Pancreas (tissue), 10 donors: ENCODE measurements around the gene INO80. TPM values are rescaled to one million over a fixed set of nuclear protein-coding genes. Genes with fewer than 3 reads are reported as not detected.
A peak's percentile ranks its signal among the peaks of the same experiment; 100 is the strongest.

ENCODE experiments used
- ATAC-seq, 4 donors: fragments of 200-7000 bp; cut with Tn5 transposase; one replicate each; pipeline versions ENCODE4 v1.8.0 to v1.9.1; 2020; ENCODE audit warnings: mild to moderate bottlenecking in 4 of 4, moderate library complexity in 4 of 4
- DNase-seq, 6 donors: peaks; one replicate each; pipeline ENCODE4 v3.0.0-alpha.2; 2020
- FAIRE-seq: peaks from 2 replicates; lab custom pipeline; 2012; peaks lifted over from hg19 to GRCh38; lab: Jason Lieb, UNC
- H3K27ac ChIP-seq, 4 donors: fragments of 200-600 bp; sonication (generic); 1 replicate in 3 of 4; 2 replicates in 1 of 4; pipeline versions ENCODE4 v1.5.0 to v1.8.0; 2020
- H3K27me3 ChIP-seq, 4 donors: fragments of 200-600 bp; one replicate each; pipeline ENCODE4 v1.8.0; 2021
- H3K36me3 ChIP-seq, 3 donors: fragments of 200-600 bp; sonication (generic) in 1 of 3; one replicate each; pipeline versions ENCODE4 v1.5.0 to v1.8.0; 2020 to 2021
- H3K4me1 ChIP-seq, 3 donors: fragments of 200-600 bp; one replicate each; pipeline ENCODE4 v1.8.0; 2021
- H3K4me3 ChIP-seq, 4 donors: fragments of 200-600 bp; sonication (generic) in 2 of 4; one replicate each; pipeline versions ENCODE4 v1.5.0 to v1.8.0; 2020 to 2021
- H3K9me3 ChIP-seq, 4 donors: fragments of 200-600 bp; one replicate each; pipeline ENCODE4 v1.8.0; 2021
- CTCF ChIP-seq, 4 donors: fragments of 200-600 bp; sonication (generic) in 3 of 4; IDR thresholded peaks; one replicate each; pipeline versions ENCODE4 v1.5.0 to v1.8.0; 2021; ENCODE audit warnings: antibody characterized with exemption in 4 of 4
- WGBS, 2 donors: extraction: QIAGEN DNeasy Blood & Tissue Kit; methylation state at CpG; one replicate each; pipeline ENCODE4 v1.1.7; 2013; 5-methylcytosine and 5-hydroxymethylcytosine counted together
- intact Hi-C, 3 donors: fragments of 100-400 bp; cut with DNase I; formaldehyde crosslinking; loops; one replicate each; pipeline versions ENCODE4 v1.11.1 to v1.14.2; 2022
- polyA plus RNA-seq, 2 donors: library from polyadenylated mRNA; stranded (reverse); fragments of 200-250 nt; gene quantifications; one replicate each; pipeline ENCODE4 v1.2.3, GENCODE V29; 2013
- total RNA-seq, 6 donors: library from RNA; stranded (reverse); fragmentation: NEBNext Ultra II Directional in 4 of 6; extraction: Animal tissue kit (Norgen Biotek cat#: 25700) in 4 of 6; gene quantifications; one replicate each; pipeline versions ENCODE4 v1.2.1 to v1.2.4, GENCODE V29; 2021 to 2023
- donor health status: healthy with polysubstance abuse.
- donor health status: DM: no; HTN: no; CAD: no; lungs with moderate emphysema.
- donor health status: DM: no; HTN: no; CAD: no.
- donor health status: control.
- donor health status: control.
- donor health status: Bipolar disorder and iron deficiency.
- donor health status: DM: yes; HTN: yes; CAD: no.
- donor health status: DM: no; HTN: no; CAD: no.
- donor health status: DM: no; HTN: no; CAD: no.
- donor health status: DM: yes; HTN: yes; CAD: no.

INO80 gene
- total and polyA plus RNA-seq, 8 donors = 4.7 to 11.7 (median 7.5) TPM

DNA sequence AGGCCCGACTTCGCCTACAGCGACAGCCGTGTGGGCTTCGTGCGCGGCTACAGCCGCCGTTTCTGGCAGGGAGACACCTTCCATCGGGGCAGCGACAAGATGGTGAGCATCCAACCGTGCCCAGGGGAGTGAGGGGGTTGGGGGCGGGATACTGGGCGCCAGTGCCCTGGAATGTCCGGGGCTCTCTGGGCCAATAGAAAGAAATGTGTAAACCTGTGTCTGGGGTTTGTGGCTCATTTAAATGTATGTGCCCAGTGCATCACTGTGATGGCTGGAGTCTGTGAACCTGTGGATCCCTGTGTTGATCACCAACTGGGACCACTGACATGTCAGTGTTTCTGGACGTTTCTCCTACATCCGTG is 162.4 kb downstream of the INO80 start:
- peak overlapping the region in 2 of 4 donors; percentile 8 to 78 for H3K27ac ChIP-seq
- TF ChIP-seq CTCF (IDR thresholded peaks at IDR 0.05) = no peak
- no peaks in the 10 kb centered on the region for H3K36me3 ChIP-seq
- FAIRE-seq (no peak), DNase-seq (no peak), ATAC-seq (peak; percentile 0 to 2 (median 2))
- no peaks in the 10 kb centered on the region for H3K27me3 ChIP-seq
- peaks cover 14 to 32% (median 30%) of the 10 kb centered on the region in 3 donors for H3K4me1 ChIP-seq
- H3K4me3 ChIP-seq = peak overlapping the region; percentile 38 to 67 (median 54)
- intact Hi-C loops = no loop called here
- WGBS, 2 donors = 5 to 6% methylated on average over 17 of the region's 17 CpGs
- H3K9me3 ChIP-seq = no peaks in the 10 kb centered on the region

DNA sequence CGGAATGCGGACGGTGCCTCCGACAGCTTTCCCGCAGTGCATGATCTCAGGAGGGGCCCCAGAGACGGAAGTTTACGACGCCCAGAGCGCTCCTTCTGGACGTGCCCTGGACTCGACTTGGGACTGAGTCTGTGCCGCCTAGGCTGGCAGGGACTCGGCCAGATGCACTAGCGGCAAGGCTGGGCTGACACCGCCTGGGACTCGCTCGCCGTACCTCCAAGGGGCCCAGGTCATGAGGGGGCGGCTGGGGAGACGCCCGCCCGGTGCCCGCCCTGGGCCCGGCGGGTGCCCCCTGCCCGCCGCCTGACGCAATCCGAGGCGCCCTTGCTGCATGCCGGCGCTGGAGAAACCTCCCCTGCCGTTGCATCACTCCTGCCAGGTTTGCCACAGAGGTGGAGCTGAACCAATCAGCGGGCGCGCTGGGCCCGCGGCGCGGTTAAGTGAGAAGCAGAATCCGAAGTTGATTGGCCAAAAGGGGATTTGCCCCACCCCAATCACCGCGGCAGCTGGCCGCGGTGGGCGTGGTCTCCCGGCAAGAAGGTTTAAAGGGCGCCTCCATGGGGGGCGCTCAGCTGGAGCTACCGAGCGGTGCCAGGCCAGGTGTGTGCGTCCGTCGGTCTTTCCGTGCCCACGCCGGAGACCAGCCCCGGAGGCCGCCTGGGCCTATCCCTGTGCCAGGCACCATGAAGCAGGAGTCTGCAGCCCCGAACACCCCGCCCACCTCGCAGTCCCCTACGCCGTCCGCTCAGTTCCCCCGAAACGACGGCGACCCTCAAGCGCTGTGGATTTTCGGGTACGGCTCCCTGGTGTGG is 163.0 kb downstream of the INO80 start, which contains the start of gene CHAC1:
CHAC1 (plus strand) TSS at position 571 of the 812 bp plus-strand sequence; CDS start at position 684, 113 bp downstream.
- Histone ChIP-seq H3K4me1 (peaks cover 14 to 30% (median 30%) of the 10 kb centered on the region in 3 donors), H3K9me3 (no peaks in the 10 kb centered on the region), H3K4me3 (peak within 1 kb of the TSS; percentile 38 to 67 (median 54)), H3K27me3 (no peaks in the 10 kb centered on the region), H3K27ac (peak within 1 kb of the TSS; percentile 74 to 85 (median 78)), H3K36me3 (no peaks in the 10 kb centered on the region)
- DNase-seq (peak; percentile 95 to 98 (median 96)), FAIRE-seq (no peak), ATAC-seq (peak; percentile 86 to 92 (median 90))
- TF ChIP-seq CTCF (IDR thresholded peaks at IDR 0.05) = no peak
- whole genome bisulfite sequencing, 2 donors = 1% methylated on average over 71 to 72 of the region's 72 CpGs
- intact Hi-C loops = no loop called here

DNA sequence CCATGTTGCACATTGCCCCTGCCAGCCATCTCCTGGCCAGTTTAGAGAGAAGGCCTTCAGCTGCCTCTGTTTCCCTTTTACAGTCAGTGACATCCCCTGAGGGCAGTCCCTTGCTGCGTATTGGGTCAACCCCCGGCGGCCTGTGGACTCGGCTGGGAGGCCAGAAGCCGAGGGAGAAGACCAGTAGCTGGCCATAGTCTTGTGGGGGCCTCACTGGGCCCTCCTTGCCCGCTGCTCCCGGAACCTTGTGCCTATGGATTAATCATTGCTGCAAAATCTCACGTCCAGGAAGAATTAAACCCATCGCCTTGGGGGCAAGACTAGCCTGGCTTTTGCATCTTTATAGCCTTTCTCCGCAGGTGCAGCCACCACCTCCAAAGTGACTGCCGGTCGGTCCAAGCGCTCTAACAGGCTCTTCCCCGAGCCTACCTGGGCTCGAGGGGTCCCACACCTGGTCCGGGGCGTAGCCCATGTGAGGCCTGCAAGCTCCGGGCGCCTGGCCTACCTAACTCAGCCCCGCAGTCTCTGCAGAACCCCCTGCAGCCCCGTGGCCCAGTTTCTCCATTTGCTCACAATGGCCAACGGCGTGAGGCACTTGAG is 163.7 kb downstream of the INO80 start:
- ATAC-seq (no peak), FAIRE-seq (no peak), DNase-seq (peak in 1 of 6 donors; percentile 54)
- 28 to 34% methylated on average over 23 of the region's 23 CpGs for WGBS, 2 donors
- H3K9me3 ChIP-seq = no peaks in the 10 kb centered on the region
- no peaks in the 10 kb centered on the region for H3K27me3 ChIP-seq
- H3K27ac ChIP-seq = peak overlapping the region; percentile 74 to 85 (median 78)
- peaks cover 14 to 30% (median 23%) of the 10 kb centered on the region in 3 donors for H3K4me1 ChIP-seq
- no peaks in the 10 kb centered on the region for H3K36me3 ChIP-seq
- TF ChIP-seq CTCF (IDR thresholded peaks at IDR 0.05) = no peak
- intact Hi-C loops = no loop called here
- peak overlapping the region; percentile 38 to 67 (median 54) for H3K4me3 ChIP-seq

- Histone ChIP-seq H3K36me3 (no peaks in the 10 kb centered on the region), H3K4me1 (peaks cover 14 to 30% (median 18%) of the 10 kb centered on the region in 3 donors), H3K27ac (peak overlapping the region in 2 of 4 donors; percentile 74 to 78), H3K27me3 (no peaks in the 10 kb centered on the region), H3K9me3 (no peaks in the 10 kb centered on the region), H3K4me3 (no peak overlapping the region)
- no peak for FAIRE-seq
- 70 to 75% methylated on average over 4 of the region's 4 CpGs for WGBS, 2 donors
- intact Hi-C loops = no loop called here
- TF ChIP-seq CTCF (IDR thresholded peaks at IDR 0.05) = no peak
- ATAC-seq = no peak
- no peak for DNase-seq
These were observed 164.3 kb downstream of the INO80 start for GRCh38 chr15:40951764-40952163.
